HG03060 (cell line): ENCODE data around the gene BABAM2.

Experiments
- ATAC-seq: cut with Tn5 transposase; IDR thresholded peaks from one replicate; pipeline ENCODE4 v1.9.1; 2021; ENCODE audit warnings: low read depth, moderate number of reproducible peaks; ENCODE audit not compliant: unreplicated experiment

Gene BABAM2

DNA sequence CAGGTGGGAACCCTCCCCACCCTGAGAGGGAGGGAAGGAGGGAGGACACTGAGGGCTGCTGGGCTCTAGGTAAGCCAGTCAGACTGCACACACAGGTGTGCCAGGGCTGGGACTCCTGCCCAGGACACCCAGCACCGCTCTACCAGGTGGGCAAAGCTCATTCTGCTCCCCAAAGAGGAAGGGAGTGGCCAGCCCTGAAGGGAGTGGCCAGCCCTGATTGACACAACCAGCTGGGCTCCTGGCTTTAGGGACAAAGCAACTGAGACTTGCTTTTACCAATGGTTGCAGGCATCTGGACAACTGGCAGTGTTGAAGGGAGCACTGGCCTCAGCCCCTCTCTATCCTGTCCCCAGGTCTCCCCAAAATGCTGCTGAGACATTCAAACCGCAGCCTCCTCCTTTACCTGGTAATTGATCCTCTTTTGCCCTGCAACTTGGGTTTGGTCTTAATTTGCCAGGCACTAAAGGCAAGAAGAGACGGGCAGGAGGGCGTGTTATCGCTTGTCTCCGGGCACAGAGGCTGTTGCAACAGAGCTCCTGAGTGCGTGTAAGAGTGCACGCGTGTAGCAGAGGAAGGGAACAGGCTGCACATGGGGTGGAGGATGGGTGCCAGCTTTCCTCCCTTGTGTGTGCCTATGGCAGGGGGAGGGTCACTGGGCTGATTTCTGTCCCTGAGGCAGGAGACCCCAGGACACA is 487.6 kb downstream of the BABAM2 start:
- ATAC-seq: no peak

DNA sequence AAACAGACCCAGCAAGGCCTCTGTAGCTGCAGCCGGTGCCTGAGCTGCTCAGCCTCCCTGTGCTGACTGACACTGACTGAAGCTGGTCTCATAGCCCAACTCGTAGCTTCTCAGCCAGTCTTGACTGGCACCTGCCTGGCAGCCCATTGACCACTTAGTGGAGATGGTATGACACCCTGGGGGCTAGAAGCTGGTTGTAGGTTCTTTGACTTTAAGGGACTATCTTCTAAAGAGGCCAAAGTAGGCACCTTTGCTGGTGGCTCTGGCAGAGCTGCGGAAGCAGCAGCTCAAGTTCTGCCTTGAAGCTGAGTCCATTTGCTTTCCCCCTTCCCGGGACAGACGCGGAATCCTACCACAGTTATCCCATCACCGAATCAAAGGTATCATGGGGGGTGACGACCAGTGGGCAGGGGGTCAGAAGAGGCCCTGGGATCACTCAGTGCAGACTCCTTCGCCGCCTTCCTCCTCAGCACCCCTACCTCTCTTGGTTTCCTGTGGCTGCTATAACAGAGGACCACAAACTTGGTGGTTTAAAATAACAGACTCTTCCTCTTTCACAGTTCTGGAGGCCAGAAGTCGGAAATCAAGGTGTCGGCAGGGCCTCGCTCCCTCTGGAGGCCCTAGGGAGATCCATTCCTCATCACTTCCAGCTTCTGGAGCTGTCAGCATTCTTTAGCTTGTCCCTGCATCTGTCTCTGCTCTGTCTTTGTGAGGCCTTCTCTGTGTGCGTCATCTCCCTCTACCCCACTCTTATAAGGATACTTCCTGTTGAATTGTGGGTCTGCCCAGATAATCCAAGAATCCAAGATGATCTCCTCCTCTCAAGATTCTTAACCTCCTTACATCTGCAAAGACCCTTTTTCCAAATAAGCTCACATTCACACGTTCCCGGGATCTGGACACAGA is 488.4 kb downstream of the BABAM2 start:
- no peak for ATAC-seq

DNA sequence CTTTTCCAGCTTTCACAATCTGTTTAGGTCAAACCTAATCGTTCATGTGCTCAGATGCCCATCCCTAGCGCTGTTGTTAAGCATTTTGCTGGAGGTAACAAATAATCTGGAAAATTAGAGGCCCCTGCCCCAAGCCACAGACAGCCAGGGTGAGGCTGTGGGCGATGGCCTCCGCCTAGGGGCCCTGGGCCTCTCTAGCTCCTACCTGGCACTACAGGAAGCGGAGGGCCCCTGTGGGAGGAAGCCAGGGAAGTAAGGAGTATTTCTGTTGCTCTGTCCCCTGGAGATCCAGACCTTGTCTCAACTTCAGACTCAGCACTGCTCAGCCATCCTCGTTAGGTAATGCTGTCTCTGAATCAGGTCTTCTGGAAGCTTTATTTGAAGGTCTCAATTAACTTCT is 489.7 kb downstream of the BABAM2 start:
- no peak for ATAC-seq

DNA sequence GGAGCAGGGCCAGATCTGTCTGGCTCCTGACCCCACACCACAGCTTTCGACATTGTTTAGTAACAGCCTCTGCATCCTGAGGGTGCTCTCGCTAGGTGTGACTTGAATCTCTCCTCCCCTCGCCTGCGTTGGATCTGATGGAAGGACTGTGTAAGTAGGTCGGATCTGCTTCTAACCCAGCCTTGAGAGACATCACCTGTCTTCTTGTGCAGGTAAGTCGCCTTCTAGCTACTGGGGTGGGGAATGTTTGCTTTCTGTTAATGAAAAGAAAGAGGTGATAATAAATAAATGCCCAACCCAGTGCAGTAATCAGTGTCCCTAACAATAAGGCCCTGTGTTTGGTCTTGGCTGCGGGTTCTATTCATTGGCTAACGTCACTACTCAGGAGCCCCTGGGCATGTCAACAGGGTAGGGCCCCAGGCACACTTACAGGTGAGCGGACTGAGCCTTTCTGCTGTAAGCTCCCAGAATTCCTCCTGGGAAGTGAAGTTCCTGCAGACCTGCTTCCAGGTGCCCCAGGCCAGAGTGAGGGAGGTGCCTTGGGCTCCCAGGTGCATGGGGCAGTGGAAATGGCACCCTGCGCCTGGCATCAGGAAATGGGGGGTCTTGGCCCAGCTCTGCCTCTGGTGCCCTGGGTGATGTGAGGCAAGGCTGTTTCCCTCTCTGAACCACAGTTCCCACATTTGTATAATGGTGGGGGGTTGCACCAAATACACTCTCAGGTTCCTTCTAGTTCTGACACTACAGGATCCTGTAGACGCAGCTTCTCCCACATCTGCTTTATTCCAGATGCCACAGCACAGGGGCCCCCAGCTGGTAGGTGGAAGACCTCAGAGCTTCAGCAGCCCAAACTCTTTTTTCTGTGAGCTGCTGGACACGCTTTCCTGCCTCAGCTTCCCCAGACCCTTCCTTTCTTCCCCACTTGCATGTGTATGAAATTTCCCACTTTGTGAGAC is 491.0 kb downstream of the BABAM2 start:
- ATAC-seq: no peak

DNA sequence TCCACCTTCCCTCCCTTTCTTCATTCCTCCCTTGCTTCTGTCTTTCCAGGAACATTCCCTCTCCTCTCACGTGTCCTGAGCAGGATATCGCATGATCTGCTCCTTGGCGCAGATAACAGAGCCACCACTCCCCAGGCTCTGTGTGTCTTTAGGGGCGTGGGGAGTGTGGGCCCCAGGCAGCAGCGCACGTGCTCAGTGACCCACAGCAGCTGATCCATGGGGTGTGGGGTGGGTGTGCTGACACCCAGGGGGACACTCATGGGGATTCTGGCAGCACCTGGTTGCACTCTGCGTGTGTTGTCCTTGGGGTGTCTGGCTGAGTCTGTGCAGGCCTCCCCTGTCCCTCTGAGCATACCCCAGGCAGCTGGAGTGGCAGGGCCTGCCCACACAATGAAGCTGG is 492.2 kb downstream of the BABAM2 start:
- ATAC-seq: no peak

DNA sequence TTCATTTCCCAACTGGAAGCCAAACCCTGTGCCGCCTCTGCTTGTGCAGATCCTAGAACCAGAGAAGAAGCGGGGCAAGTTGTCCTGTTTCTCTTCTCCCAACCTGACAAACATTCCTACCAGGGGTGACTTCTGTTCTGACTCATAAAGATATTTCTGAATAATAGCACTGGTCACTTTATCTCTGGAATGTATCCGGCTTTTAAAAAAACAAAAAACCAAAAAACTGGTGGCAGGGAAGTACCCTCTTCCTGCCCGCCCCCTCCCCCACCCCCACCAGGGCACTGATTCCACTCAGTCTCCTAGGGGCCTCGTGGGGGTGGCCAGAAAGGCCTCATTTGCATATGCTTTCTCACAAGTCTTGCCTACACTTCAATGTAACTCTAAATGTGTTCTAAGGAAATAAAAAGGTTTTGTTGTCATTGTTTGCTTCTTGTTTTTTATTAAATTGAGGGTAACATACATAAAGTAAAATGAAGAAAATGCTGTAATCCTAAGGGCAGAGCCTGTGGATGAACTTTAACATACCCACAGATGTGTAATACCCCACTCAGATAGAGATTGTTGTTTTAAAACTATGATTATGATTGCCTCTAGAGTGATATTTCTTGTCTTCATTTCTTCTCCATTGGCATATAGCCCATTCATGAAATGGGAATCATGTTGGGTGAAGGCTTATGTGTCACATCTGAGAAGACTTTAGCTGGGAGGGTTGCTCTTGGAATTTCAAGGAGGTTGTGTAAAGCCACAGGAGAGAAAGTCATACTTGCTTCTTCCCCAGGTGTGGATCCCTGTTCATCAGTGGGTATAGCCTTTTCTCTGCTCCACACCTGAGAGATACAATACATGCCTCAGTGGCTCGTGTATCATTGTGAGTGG is 496.8 kb downstream of the BABAM2 start:
- ATAC-seq: no peak
